Activated CD4-positive, alpha-beta T cell treated with anti-CD3 and anti-CD28 coated beads, Interleukin-2, amount 10 ng/mL, durations not matched to agents 7 days and 5 days (primary cell): ENCODE data around the gene RTKN2. TPM values are rescaled to one million over a fixed set of nuclear protein-coding genes. Genes with fewer than 3 reads are reported as not detected.

Experiments
- CTCF ChIA-PET: fragments of 350-600 bp; sonication (Branson Sonifier 250); formaldehyde crosslinking; loops from one replicate; lab custom pipeline; 2021; ENCODE audit warnings: antibody characterized with exemption; lab: Charles Lee
- POLR2A ChIA-PET: fragments of 350-600 bp; sonication (Branson Sonifier 250); formaldehyde crosslinking; loops from one replicate; lab custom pipeline; 2021; ENCODE audit warnings: antibody characterized with exemption; lab: Charles Lee
- DNase-seq: peaks from one replicate; pipeline ENCODE4 v3.0.0-alpha.2; 2020
- H3K27ac Mint-ChIP-seq: one replicate; pipeline ENCODE4 v1.8.0; 2021; ENCODE audit warnings: mild to moderate bottlenecking, moderate library complexity, mixed read lengths
- H3K27me3 Mint-ChIP-seq: one replicate; pipeline ENCODE4 v1.8.0; 2021; ENCODE audit warnings: mixed read lengths
- H3K36me3 Mint-ChIP-seq: one replicate; pipeline ENCODE4 v1.8.0; 2021; ENCODE audit warnings: low read depth, mixed read lengths
- H3K4me1 Mint-ChIP-seq: one replicate; pipeline ENCODE4 v1.8.0; 2021; ENCODE audit warnings: mixed read lengths
- H3K4me3 Mint-ChIP-seq: one replicate; pipeline ENCODE4 v1.8.0; 2021; ENCODE audit warnings: mild to moderate bottlenecking, moderate library complexity, mixed read lengths
- H3K9me3 Mint-ChIP-seq: one replicate; pipeline ENCODE4 v1.8.0; 2021; ENCODE audit warnings: mixed read lengths
- total RNA-seq, 2 experiments: library from RNA; stranded (reverse); gene quantifications; one replicate each; pipeline ENCODE4 v1.2.3, GENCODE V29; 2021

RTKN2 gene
- total RNA-seq, 2 experiments from 2014 or later: 8.5 to 8.8 TPM

- H3K27ac Mint-ChIP-seq: no peak overlapping the region
- POLR2A ChIA-PET: no interaction called here
- CTCF ChIA-PET: no interaction called here
- H3K36me3 Mint-ChIP-seq: no peaks in the 10 kb centered on the region
- DNase-seq: no peak
- no peak overlapping the region for H3K4me3 Mint-ChIP-seq
- H3K9me3 Mint-ChIP-seq: no peaks in the 10 kb centered on the region
- H3K27me3 Mint-ChIP-seq: peaks cover 16% of the 10 kb centered on the region
- H3K4me1 Mint-ChIP-seq: no peaks in the 10 kb centered on the region
Observed at GRCh38 chr10:62278441-62278910, 9.8 kb upstream of the RTKN2 start.

GRCh38 chr10:62277971-62278370, 9.3 kb upstream of the RTKN2 start:
- no peak overlapping the region for H3K27ac Mint-ChIP-seq
- no peak for DNase-seq
- peaks cover 16% of the 10 kb centered on the region for H3K27me3 Mint-ChIP-seq
- CTCF ChIA-PET: no interaction called here
- H3K9me3 Mint-ChIP-seq: no peaks in the 10 kb centered on the region
- H3K4me3 Mint-ChIP-seq: no peak overlapping the region
- POLR2A ChIA-PET: no interaction called here
- no peaks in the 10 kb centered on the region for H3K36me3 Mint-ChIP-seq
- H3K4me1 Mint-ChIP-seq: no peaks in the 10 kb centered on the region

- Mint-ChIP-seq H3K36me3 (no peaks in the 10 kb centered on the region), H3K27me3 (peaks cover 39% of the 10 kb centered on the region), H3K27ac (no peak overlapping the region), H3K9me3 (no peaks in the 10 kb centered on the region), H3K4me1 (peaks cover 22% of the 10 kb centered on the region), H3K4me3 (no peak overlapping the region)
- CTCF ChIA-PET: interaction anchor here (1.2 to 1.6 kb wide), 2 partner anchors 8 to 219 kb away, joined by 3 to 4 read pairs; no protein-coding TSS in a partner anchor
- DNase-seq: no peak
- POLR2A ChIA-PET: no interaction called here
Observed at GRCh38 chr10:62270020-62270419, 1.4 kb upstream of the RTKN2 start.

GRCh38 chr10:62268027-62268398, 631 bp downstream of the RTKN2 start:
- CTCF ChIA-PET: interaction anchor here (0.6 to 1.2 kb wide), 2 partner anchors 23 to 86 kb away, joined by 3 read pairs; no protein-coding TSS in a partner anchor
- no peaks in the 10 kb centered on the region for H3K36me3 Mint-ChIP-seq
- POLR2A ChIA-PET: no interaction called here

GRCh38 chr10:62266611-62267010, 2.0 kb downstream of the RTKN2 start:
- POLR2A ChIA-PET: no interaction called here
- CTCF ChIA-PET: interaction anchor here (1.5 to 2.9 kb wide), 2 partner anchors 21 to 32 kb away, joined by 6 to 9 read pairs; no protein-coding TSS in a partner anchor
- DNase-seq: no peak

More at GRCh38 chr10:62268027-62268398, 631 bp downstream of the RTKN2 start:
- peak; percentile 8 for DNase-seq
- Mint-ChIP-seq H3K27me3 (peaks cover 37% of the 10 kb centered on the region), H3K4me3 (peak overlapping the region; percentile 79), H3K9me3 (no peaks in the 10 kb centered on the region), H3K27ac (peak overlapping the region; percentile 73), H3K4me1 (peaks cover 25% of the 10 kb centered on the region)

GRCh38 chr10:62266147-62266546, 2.5 kb downstream of the RTKN2 start:
- no peak for DNase-seq
- Mint-ChIP-seq H3K9me3 (no peaks in the 10 kb centered on the region), H3K4me3 (no peak overlapping the region), H3K27ac (no peak overlapping the region), H3K27me3 (peaks cover 26% of the 10 kb centered on the region), H3K4me1 (peaks cover 25% of the 10 kb centered on the region), H3K36me3 (no peaks in the 10 kb centered on the region)
- ChIA-PET POLR2A (no interaction called here), CTCF (interaction anchor here (0.9 to 2.9 kb wide), 4 partner anchors 21 to 463 kb away, joined by 3 to 9 read pairs (median 4); no protein-coding TSS in a partner anchor)

More at GRCh38 chr10:62266611-62267010, 2.0 kb downstream of the RTKN2 start:
- Mint-ChIP-seq H3K36me3 (no peaks in the 10 kb centered on the region), H3K4me3 (no peak overlapping the region), H3K27me3 (peaks cover 30% of the 10 kb centered on the region), H3K9me3 (no peaks in the 10 kb centered on the region), H3K27ac (no peak overlapping the region), H3K4me1 (peaks cover 25% of the 10 kb centered on the region)

GRCh38 chr10:62264702-62265436, 3.8 kb downstream of the RTKN2 start:
- CTCF ChIA-PET: interaction anchor here (0.8 to 2.9 kb wide), 7 partner anchors 8 to 465 kb away, joined by 3 to 9 read pairs (median 3); no protein-coding TSS in a partner anchor
- no peak overlapping the region for H3K27ac Mint-ChIP-seq
- H3K4me1 Mint-ChIP-seq: peaks cover 25% of the 10 kb centered on the region
- POLR2A ChIA-PET: no interaction called here
- peak; percentile 7 for DNase-seq
- H3K36me3 Mint-ChIP-seq: peaks cover 2% of the 10 kb centered on the region
- peaks cover 17% of the 10 kb centered on the region for H3K27me3 Mint-ChIP-seq
- no peak overlapping the region for H3K4me3 Mint-ChIP-seq
- no peaks in the 10 kb centered on the region for H3K9me3 Mint-ChIP-seq

- Mint-ChIP-seq H3K9me3 (no peaks in the 10 kb centered on the region), H3K4me3 (no peak overlapping the region), H3K36me3 (peaks cover 4% of the 10 kb centered on the region), H3K4me1 (peaks cover 20% of the 10 kb centered on the region), H3K27ac (no peak overlapping the region), H3K27me3 (peaks cover 11% of the 10 kb centered on the region)
- POLR2A ChIA-PET: no interaction called here
- CTCF ChIA-PET: interaction anchor here (0.8 to 1.7 kb wide), 4 partner anchors 8 to 191 kb away, joined by 3 to 6 read pairs (median 4); no protein-coding TSS in a partner anchor
- DNase-seq: no peak
Observed at GRCh38 chr10:62264126-62264525, 4.5 kb downstream of the RTKN2 start.

GRCh38 chr10:62261666-62262065, 7.0 kb downstream of the RTKN2 start:
- Mint-ChIP-seq H3K27me3 (no peaks in the 10 kb centered on the region), H3K36me3 (peaks cover 4% of the 10 kb centered on the region), H3K4me1 (peaks cover 7% of the 10 kb centered on the region), H3K27ac (no peak overlapping the region), H3K9me3 (no peaks in the 10 kb centered on the region), H3K4me3 (no peak overlapping the region)
- POLR2A ChIA-PET: no interaction called here
- CTCF ChIA-PET: interaction anchor here (1.2 to 1.6 kb wide), 2 partner anchors 8 to 17 kb away, joined by 4 to 5 read pairs; no protein-coding TSS in a partner anchor
- DNase-seq: no peak

GRCh38 chr10:62259998-62260397, 8.6 kb downstream of the RTKN2 start:
- no peaks in the 10 kb centered on the region for H3K9me3 Mint-ChIP-seq
- ChIA-PET CTCF (interaction anchor here (1.1 to 1.3 kb wide), 2 partner anchors 201 to 211 kb away, joined by 3 read pairs; no protein-coding TSS in a partner anchor), POLR2A (interaction anchor here (0.6 kb wide), 1 partner anchor 495 kb away, joined by 3 read pairs; no protein-coding TSS in a partner anchor)
- H3K4me1 Mint-ChIP-seq: peaks cover 3% of the 10 kb centered on the region
- no peaks in the 10 kb centered on the region for H3K27me3 Mint-ChIP-seq
- no peak for DNase-seq
- no peak overlapping the region for H3K27ac Mint-ChIP-seq
- H3K4me3 Mint-ChIP-seq: no peak overlapping the region
- peaks cover 4% of the 10 kb centered on the region for H3K36me3 Mint-ChIP-seq

- CTCF ChIA-PET: interaction anchor here (1.1 to 1.3 kb wide), 2 partner anchors 201 to 210 kb away, joined by 3 read pairs; no protein-coding TSS in a partner anchor
Observed at GRCh38 chr10:62259456-62259855, 9.2 kb downstream of the RTKN2 start.

GRCh38 chr10:62258926-62259325, 9.7 kb downstream of the RTKN2 start:
- H3K4me1 Mint-ChIP-seq: no peaks in the 10 kb centered on the region
- no peak overlapping the region for H3K4me3 Mint-ChIP-seq
- ChIA-PET CTCF (interaction anchor here (1.1 to 1.3 kb wide), 2 partner anchors 200 to 210 kb away, joined by 3 read pairs; no protein-coding TSS in a partner anchor), POLR2A (no interaction called here)
- H3K36me3 Mint-ChIP-seq: peaks cover 8% of the 10 kb centered on the region
- no peak overlapping the region for H3K27ac Mint-ChIP-seq
- no peaks in the 10 kb centered on the region for H3K9me3 Mint-ChIP-seq
- no peak for DNase-seq
- H3K27me3 Mint-ChIP-seq: no peaks in the 10 kb centered on the region

More at GRCh38 chr10:62259456-62259855, 9.2 kb downstream of the RTKN2 start:
- Mint-ChIP-seq H3K9me3 (no peaks in the 10 kb centered on the region), H3K27ac (no peak overlapping the region), H3K4me1 (no peaks in the 10 kb centered on the region), H3K27me3 (no peaks in the 10 kb centered on the region), H3K36me3 (peaks cover 4% of the 10 kb centered on the region), H3K4me3 (no peak overlapping the region)
- DNase-seq: no peak
- POLR2A ChIA-PET: no interaction called here

- Mint-ChIP-seq H3K9me3 (peaks cover 5% of the 10 kb centered on the region), H3K36me3 (peaks cover 10% of the 10 kb centered on the region), H3K4me3 (no peak overlapping the region), H3K27ac (no peak overlapping the region), H3K4me1 (peaks cover 2% of the 10 kb centered on the region), H3K27me3 (no peaks in the 10 kb centered on the region)
- DNase-seq: no peak
- POLR2A ChIA-PET: no interaction called here
- CTCF ChIA-PET: interaction anchor here (0.6 to 1.7 kb wide), 3 partner anchors 9 to 496 kb away, joined by 3 to 5 read pairs (median 5); no protein-coding TSS in a partner anchor
Observed at GRCh38 chr10:62253704-62254103, 14.9 kb downstream of the RTKN2 start.
